ENCODE measurements around the gene SPEF1.
A peak's percentile ranks its signal among the peaks of the same experiment; 100 is the strongest.
"Not testable (repeated sequence)": the region's sequence is repeated elsewhere in the genome, so short reads cannot be mapped to it uniquely, and the experiment has no call there.

SPEF1 gene

GRCh38 chr20:3796477-3797225 lies 15.4 kb upstream of the SPEF1 start:
- Histone ChIP-seq H3K4me1 (peaks cover 10% of the 10 kb centered on the region), H3K27ac (no peak overlapping the region), H3K9me3 (ENCODE audit: control insufficient read depth, low read length) (no peaks in the 10 kb centered on the region), H3K9ac (no peak overlapping the region), H3K79me2 (peaks cover 3% of the 10 kb centered on the region), H2AFZ (peak overlapping the region; percentile 28), H3K4me3 (ENCODE audit: low read depth, low read length) (no peak overlapping the region), H3K27me3 (ENCODE audit: control insufficient read depth, insufficient read depth, low read length) (no peaks in the 10 kb centered on the region), H3K4me2 (ENCODE audit: low read length) (peak overlapping the region; percentile 45), H3K36me3 (ENCODE audit: control insufficient read depth, insufficient read depth, low read length) (no peaks in the 10 kb centered on the region)
- no peak for TF ChIP-seq CTCF (IDR thresholded peaks at IDR 0.05)

- Histone ChIP-seq H3K27me3 (ENCODE audit: control insufficient read depth, insufficient read depth, low read length) (no peaks in the 10 kb centered on the region), H3K4me1 (peaks cover 10% of the 10 kb centered on the region), H3K79me2 (no peaks in the 10 kb centered on the region), H3K9ac (peak within 1 kb of the TSS; percentile 5), H3K4me2 (ENCODE audit: low read length) (peak within 1 kb of the TSS; percentile 85), H3K4me3 (ENCODE audit: low read depth, low read length) (peak within 1 kb of the TSS; percentile 78), H3K9me3 (ENCODE audit: control insufficient read depth, low read length) (no peaks in the 10 kb centered on the region), H3K36me3 (ENCODE audit: control insufficient read depth, insufficient read depth, low read length) (no peaks in the 10 kb centered on the region), H3K27ac (peak within 1 kb of the TSS; percentile 88), H2AFZ (peak within 1 kb of the TSS; percentile 97)
- TF ChIP-seq CTCF (IDR thresholded peaks at IDR 0.05) = peak; percentile 34
Observed at GRCh38 chr20:3795511-3796468, 14.5 kb upstream of the SPEF1 start, which contains the start of gene CDC25B. Gene CDC25B (plus strand): TSS chr20:3796310. CDS start chr20:3796532, 222 bp downstream.

- Histone ChIP-seq H3K79me2 (no peaks in the 10 kb centered on the region), H3K4me2 (ENCODE audit: low read length) (no peak overlapping the region), H3K36me3 (ENCODE audit: control insufficient read depth, insufficient read depth, low read length) (no peaks in the 10 kb centered on the region), H2AFZ (peak overlapping the region; percentile 97), H3K9me3 (ENCODE audit: control insufficient read depth, low read length) (no peaks in the 10 kb centered on the region), H3K27ac (peak overlapping the region; percentile 88), H3K4me1 (peaks cover 3% of the 10 kb centered on the region), H3K4me3 (ENCODE audit: low read depth, low read length) (peak overlapping the region; percentile 78), H3K9ac (no peak overlapping the region), H3K27me3 (ENCODE audit: control insufficient read depth, insufficient read depth, low read length) (no peaks in the 10 kb centered on the region)
- TF ChIP-seq CTCF (IDR thresholded peaks at IDR 0.05) = no peak
Observed at GRCh38 chr20:3794701-3795420, 13.6 kb upstream of the SPEF1 start.

GRCh38 chr20:3794168-3794567 lies 12.9 kb upstream of the SPEF1 start:
- H3K4me1 ChIP-seq; H3K4me2 ChIP-seq (ENCODE audit: low read length); H3K9ac ChIP-seq; H2AFZ ChIP-seq; H3K79me2 ChIP-seq; H3K27me3 ChIP-seq (ENCODE audit: control insufficient read depth, insufficient read depth, low read length); H3K4me3 ChIP-seq (ENCODE audit: low read depth, low read length); H3K27ac ChIP-seq; H3K9me3 ChIP-seq (ENCODE audit: control insufficient read depth, low read length); H3K36me3 ChIP-seq (ENCODE audit: control insufficient read depth, insufficient read depth, low read length): not testable (repeated sequence)

GRCh38 chr20:3789201-3789600 lies 8.0 kb upstream of the SPEF1 start:
- H3K9me3 ChIP-seq (ENCODE audit: control insufficient read depth, low read length); H3K27me3 ChIP-seq (ENCODE audit: control insufficient read depth, insufficient read depth, low read length); H2AFZ ChIP-seq; H3K4me2 ChIP-seq (ENCODE audit: low read length); H3K9ac ChIP-seq; H3K36me3 ChIP-seq (ENCODE audit: control insufficient read depth, insufficient read depth, low read length); H3K79me2 ChIP-seq; H3K27ac ChIP-seq; H3K4me3 ChIP-seq (ENCODE audit: low read depth, low read length): not testable (repeated sequence)
- H3K4me1 ChIP-seq = peaks cover 26% of the 10 kb centered on the region

Data from parathyroid adenoma (tissue), 2 donors.